ENCODE data around the gene CHADL. TPM values are rescaled to one million over a fixed set of nuclear protein-coding genes. Genes with fewer than 3 reads are reported as not detected.

Gene CHADL
- polyA plus RNA-seq, 1 donor from 2014 or later = 0.63 TPM

DNA sequence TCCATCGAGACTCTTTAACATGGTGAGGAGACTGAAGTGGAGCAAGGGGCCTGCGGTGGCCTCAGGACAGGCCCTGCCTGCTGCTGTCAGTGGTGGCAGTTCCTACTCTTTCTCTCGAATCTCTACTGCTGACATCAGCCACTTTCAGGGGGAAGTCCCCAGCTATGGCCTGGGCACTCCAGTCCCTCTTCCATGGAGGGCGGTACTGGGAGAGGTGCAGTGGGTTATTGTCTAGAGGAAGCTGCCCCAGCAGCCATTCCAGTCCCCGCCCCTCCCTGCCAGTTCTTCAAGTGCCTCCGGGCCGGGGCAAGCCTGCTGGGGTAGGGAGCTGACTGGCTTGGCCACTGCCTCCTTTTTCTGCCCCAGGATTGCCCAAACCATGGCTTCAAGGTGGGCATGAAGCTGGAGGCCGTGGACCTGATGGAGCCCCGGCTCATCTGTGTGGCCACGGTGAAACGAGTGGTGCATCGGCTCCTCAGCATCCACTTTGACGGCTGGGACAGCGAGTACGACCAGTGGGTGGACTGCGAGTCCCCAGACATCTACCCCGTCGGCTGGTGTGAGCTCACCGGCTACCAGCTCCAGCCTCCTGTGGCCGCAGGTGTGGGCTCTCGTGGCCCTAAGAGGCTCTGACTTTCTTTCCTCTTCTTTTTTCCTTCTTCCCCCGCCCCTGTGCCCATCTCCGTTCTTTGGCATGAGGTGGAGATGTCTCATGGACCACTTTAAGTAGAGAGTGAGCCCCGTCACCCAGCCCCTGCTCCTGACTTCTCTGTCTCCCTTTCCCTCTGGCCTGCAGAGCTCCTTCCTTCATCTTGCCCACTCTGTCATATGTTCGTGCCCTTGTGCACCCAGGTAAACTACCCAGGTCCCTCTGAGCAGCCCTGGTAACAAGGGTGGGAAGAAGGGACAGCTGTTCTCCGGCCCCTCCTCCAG lies 13.7 kb downstream of the CHADL start:
- no peaks in the 10 kb centered on the region for H3K9me3 Mint-ChIP-seq
- peaks cover 8% of the 10 kb centered on the region for H3K36me3 Mint-ChIP-seq
- H3K4me3 Mint-ChIP-seq = no peak overlapping the region
- no peaks in the 10 kb centered on the region for H3K4me1 Mint-ChIP-seq
- H3K27ac Mint-ChIP-seq = peak overlapping the region in 1 of 3 donors; percentile 47
- no peaks in the 10 kb centered on the region for H3K27me3 Mint-ChIP-seq

DNA sequence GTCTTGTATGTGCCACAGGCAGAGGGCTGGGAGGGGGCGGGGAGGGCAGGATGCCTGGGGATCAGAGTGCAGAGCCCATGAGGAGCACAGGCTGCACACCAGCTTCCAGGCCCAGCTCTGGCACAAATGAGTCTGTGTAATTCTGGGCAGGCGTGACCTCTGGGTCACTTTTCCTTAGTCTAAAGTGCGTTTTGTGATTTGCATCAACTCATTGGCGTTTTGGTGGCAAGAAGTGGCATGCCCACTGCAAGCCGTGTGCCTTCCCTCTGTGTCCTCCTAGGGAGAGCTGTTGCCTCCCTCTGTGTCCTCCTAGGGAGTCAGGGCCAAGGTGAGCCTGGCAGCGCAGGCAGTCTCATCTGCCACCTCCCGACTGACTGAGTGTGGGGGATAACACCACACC lies 17.2 kb downstream of the CHADL start:
- Mint-ChIP-seq H3K36me3 (peaks cover 9% of the 10 kb centered on the region), H3K27ac (no peak overlapping the region), H3K9me3 (no peaks in the 10 kb centered on the region), H3K4me1 (no peaks in the 10 kb centered on the region), H3K4me3 (no peak overlapping the region), H3K27me3 (no peaks in the 10 kb centered on the region)

DNA sequence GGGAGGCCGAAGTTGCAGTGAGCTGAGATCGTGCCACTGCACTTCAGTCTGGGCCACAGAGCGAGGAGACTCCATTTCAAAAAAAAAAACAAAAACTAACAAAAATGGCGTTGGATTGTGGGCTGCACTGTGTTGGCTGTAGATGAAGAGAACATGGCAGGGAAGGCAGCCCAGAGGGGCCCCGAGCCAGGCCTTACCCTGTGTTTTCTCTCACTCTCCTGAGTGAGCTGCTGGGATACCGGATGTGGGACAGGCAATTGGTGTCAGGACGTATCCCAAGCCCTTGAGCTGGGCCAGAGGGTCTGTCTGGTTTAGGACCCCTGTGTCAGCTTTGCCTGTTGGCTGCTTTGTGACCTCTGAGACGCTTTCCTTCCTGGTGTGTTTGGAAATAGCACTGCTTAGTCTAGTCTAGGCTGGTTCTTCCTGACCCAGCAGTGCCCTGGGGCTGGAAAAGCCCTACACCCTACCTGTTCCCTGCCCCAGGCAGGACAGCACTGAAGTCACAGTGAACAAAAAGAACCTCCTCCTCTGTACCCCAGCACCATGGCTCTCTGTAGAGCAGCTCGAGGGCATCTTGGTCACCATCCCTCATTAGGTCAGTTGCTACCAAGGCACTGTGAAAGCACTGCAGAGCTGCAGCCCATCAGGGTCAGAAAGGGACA lies 17.8 kb downstream of the CHADL start:
- no peaks in the 10 kb centered on the region for H3K27me3 Mint-ChIP-seq
- no peaks in the 10 kb centered on the region for H3K9me3 Mint-ChIP-seq
- H3K27ac Mint-ChIP-seq = no peak overlapping the region
- no peak overlapping the region for H3K4me3 Mint-ChIP-seq
- H3K4me1 Mint-ChIP-seq = peaks cover under 1% of the 10 kb centered on the region in 3 donors
- peaks cover 9% of the 10 kb centered on the region for H3K36me3 Mint-ChIP-seq

DNA sequence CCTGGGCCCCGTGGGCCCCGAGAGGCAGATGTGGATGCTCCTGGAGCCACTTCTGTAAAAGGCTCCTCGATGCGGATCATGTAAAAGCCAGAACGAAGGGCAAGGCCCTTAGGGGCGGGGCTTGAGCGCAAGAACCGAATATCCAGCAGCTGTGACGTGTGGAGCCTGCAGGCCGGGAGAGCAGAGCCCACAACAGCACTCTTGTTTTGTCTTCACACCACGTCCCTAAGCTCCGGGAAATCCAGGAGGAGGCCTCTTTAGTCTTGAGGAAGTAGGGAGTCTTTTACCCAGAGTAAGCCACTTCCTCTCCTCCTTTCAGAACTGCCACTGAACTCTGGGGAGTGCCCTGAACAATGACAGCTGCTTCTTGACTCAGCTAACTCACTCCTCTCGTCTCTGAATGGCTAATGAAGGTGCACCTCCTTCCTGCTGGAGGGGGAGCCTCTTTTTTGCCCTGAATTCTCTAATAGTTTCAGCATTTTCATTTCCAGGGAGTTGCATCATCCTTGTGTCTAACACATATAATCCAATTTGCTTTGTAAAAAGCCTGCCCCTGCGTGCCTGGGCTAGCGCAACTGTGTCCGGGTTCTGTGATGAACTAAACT lies 23.1 kb downstream of the CHADL start:
- H3K4me1 Mint-ChIP-seq = peaks cover 9 to 18% (median 10%) of the 10 kb centered on the region in 3 donors
- no peaks in the 10 kb centered on the region for H3K9me3 Mint-ChIP-seq
- no peaks in the 10 kb centered on the region for H3K27me3 Mint-ChIP-seq
- H3K36me3 Mint-ChIP-seq = peaks cover 7% of the 10 kb centered on the region
- H3K27ac Mint-ChIP-seq = peak overlapping the region; percentile 4 to 76 (median 52)
- peak overlapping the region in 3 of 4 donors; percentile 69 to 88 (median 86) for H3K4me3 Mint-ChIP-seq

DNA sequence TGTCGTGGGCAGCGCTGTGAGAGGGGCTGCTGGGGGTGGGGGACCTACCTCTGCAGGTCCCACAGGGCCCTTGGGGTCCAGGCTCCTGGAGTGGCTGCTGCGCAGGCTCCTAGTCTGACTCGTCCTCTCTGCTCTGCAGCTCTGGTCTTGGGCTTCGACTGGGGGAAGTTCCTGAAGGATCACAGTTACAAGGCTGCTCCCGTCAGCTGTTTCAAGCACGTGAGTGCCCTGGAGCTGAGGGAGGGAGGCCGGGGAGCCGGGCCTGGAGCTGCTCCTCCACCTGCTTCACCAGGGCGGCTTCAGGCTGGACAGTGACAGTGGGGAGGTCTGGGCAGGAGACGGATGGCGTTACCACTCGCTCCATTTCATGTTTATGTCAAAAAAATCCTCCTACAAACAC lies 23.7 kb downstream of the CHADL start:
- Mint-ChIP-seq H3K36me3 (peaks cover 7% of the 10 kb centered on the region), H3K4me1 (peaks cover 9 to 18% (median 10%) of the 10 kb centered on the region in 3 donors), H3K27ac (peak overlapping the region in 1 of 3 donors; percentile 52), H3K27me3 (no peaks in the 10 kb centered on the region), H3K9me3 (no peaks in the 10 kb centered on the region), H3K4me3 (peak overlapping the region in 1 of 4 donors; percentile 86)

DNA sequence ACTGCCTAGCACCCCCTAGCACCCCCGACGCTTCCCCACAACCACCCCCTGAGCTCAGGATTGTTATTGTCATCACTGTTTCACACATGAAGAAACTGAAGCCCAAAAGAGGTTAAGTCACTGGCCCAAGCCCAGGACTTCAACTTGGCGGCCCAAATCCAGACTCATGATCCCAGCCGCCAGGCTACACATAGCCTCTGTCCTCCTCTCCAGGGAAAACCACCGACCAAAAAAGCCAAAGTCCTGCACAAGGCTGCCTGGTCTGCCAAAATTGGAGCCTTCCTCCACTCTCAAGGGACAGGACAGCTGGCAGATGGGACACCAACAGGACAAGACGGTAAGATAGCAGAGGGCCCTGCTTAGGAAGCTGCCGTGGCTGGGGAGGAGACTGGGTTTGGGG lies 24.8 kb downstream of the CHADL start:
- no peak overlapping the region for H3K27ac Mint-ChIP-seq
- H3K9me3 Mint-ChIP-seq = no peaks in the 10 kb centered on the region
- H3K4me1 Mint-ChIP-seq = peaks cover 9 to 18% (median 10%) of the 10 kb centered on the region in 3 donors
- no peak overlapping the region for H3K4me3 Mint-ChIP-seq
- peaks cover 7% of the 10 kb centered on the region for H3K36me3 Mint-ChIP-seq
- no peaks in the 10 kb centered on the region for H3K27me3 Mint-ChIP-seq

DNA sequence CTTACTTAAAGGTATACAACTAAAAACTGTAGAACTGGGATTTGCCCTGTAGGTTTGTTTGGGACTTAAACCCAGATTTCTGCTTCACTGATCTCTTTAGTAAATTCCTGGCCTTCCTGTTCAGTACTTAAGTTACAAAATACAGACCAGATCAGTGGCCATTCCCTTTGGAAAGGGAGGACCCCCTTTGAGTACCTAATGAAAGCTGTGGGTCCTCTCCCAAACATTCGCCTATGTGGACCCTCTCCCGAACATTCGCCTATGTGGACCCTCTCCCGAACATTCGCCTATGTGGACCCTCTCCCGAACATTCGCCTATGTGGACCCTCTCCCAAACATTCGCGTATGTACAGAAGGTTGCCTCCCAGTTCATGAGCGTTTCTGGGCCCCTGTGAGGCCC lies 25.3 kb downstream of the CHADL start:
- Mint-ChIP-seq H3K27ac (no peak overlapping the region), H3K27me3 (no peaks in the 10 kb centered on the region), H3K9me3 (no peaks in the 10 kb centered on the region), H3K4me3 (no peak overlapping the region), H3K4me1 (peaks cover 10 to 20% (median 10%) of the 10 kb centered on the region in 3 donors), H3K36me3 (peaks cover 5% of the 10 kb centered on the region)

DNA sequence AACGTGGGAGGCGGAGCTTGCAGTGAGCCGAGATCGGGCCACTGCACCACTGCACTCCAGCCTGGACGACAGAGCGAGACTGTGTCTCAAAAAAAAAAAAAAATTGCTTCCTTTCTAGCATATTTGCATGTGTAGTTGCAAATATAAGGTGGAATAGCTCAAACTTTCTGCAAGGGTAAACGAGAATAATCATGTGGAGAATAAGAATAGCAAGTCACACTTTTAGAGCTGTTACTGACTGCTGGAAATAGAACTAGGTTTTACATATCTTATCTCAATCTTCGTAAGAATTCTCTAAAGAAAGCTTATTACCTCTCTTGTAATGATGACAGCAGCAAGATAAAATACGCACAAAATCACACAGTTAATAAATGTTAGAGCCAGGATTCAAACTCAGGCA lies 34.0 kb downstream of the CHADL start:
- Mint-ChIP-seq H3K27me3 (peaks cover 4% of the 10 kb centered on the region), H3K9me3 (no peaks in the 10 kb centered on the region), H3K4me3 (peak overlapping the region; percentile 66 to 91 (median 88)), H3K4me1 (peaks cover 22 to 34% (median 24%) of the 10 kb centered on the region in 3 donors), H3K27ac (peak overlapping the region in 1 of 3 donors; percentile 34), H3K36me3 (no peaks in the 10 kb centered on the region)

DNA sequence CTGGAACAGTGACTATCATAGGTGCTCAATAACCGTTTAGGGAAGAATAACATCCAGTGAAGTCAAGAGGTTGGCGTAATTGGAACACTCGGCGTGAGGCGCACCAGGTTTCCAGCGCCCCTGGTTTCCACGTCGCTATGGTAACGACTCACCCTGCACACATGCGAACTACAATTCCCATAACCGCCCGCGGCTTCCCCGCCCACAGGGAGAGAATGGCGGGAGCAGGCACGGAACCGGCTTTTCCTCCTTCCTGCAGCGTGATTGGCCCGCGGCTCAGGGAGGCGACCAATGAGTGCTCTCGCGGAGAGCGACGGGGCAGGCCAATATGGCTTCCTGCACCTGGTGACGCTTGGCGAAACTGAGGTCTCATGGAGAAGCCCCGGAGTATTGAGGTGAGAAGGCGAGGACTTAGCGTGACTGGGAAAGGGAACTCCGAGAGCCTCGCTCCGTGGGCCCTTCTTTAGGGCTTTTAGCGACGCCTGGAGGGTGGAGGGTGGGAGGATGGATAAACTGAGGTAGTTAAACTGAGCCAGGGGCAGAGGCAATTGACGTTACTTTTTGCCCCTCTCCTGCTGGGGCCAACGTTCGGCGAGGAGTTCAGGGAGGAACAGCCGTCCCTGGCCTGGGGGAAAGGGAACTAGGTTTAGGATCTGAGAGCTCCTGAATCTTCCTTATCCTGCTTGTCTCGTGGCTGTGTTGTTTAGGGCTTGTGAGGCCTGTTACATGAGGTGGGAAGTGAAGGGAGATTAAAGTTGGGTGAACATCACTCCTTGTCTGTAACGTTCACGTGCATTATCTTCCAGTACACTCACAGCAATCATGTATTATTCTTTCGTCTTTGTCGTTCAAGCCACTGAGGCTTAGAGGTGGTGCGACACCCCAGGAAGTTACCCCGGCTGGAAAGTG lies 35.5 kb downstream of the CHADL start, which contains the start of gene L3MBTL2:
L3MBTL2 (plus strand) TSS at position 321 of the 909 bp plus-strand sequence; CDS start at position 372, 51 bp downstream.
- Mint-ChIP-seq H3K27me3 (peaks cover 6% of the 10 kb centered on the region), H3K4me1 (peaks cover 22 to 34% (median 22%) of the 10 kb centered on the region in 3 donors)

DNA sequence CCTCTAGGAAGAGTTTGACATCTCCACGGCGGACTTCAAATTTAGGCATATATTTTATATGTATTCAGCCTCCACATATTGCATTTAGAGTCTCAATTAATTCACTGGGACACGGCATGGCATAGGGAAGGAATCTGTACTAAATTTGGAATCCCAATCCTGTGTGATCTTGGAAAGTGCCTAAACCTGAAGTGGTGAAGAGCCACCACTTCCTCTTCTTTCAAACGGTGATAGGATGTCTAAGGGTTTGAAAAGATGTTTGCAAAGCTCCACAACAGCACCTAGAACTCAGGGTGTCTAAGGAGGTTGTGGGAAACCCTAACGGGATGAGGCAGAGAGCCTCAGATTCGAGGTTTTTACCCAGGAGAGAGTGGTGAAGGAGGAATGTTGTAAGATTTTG lies 36.7 kb downstream of the CHADL start:
- H3K4me3 Mint-ChIP-seq = peak overlapping the region in 2 of 4 donors; percentile 37 to 51
- H3K9me3 Mint-ChIP-seq = no peaks in the 10 kb centered on the region
- peaks cover 17 to 32% (median 22%) of the 10 kb centered on the region in 3 donors for H3K4me1 Mint-ChIP-seq
- peak overlapping the region; percentile 22 to 80 (median 67) for H3K27ac Mint-ChIP-seq
- peaks cover 6% of the 10 kb centered on the region for H3K27me3 Mint-ChIP-seq
- no peaks in the 10 kb centered on the region for H3K36me3 Mint-ChIP-seq

More for the DNA sequence above, 35.5 kb downstream of the CHADL start, which contains the start of gene L3MBTL2:
- Mint-ChIP-seq H3K4me3 (peak within 1 kb of the TSS; percentile 87 to 97 (median 94)), H3K27ac (peak within 1 kb of the TSS; percentile 69 to 95 (median 94)), H3K9me3 (no peaks in the 10 kb centered on the region), H3K36me3 (no peaks in the 10 kb centered on the region)

DNA sequence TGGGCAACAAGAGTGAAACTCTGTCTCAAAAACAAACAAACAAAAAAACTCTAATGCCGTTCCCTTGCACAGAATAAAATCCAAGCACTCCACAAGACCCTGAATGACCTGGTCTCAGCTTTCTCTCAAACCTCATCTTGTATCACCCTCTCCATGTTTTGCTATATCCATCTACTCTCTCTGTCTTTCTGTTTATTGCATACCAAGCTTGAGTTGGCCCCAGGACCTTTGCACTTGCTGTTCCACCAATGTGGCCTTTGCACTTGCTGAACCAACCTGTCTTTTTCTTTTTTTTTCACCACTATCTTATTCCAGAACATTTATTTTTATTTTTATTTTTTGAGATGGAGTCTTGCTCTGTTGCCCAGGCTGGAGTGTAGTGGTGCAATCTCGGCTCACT lies 37.6 kb downstream of the CHADL start:
- peaks cover 6% of the 10 kb centered on the region for H3K27me3 Mint-ChIP-seq
- peaks cover 17 to 33% (median 24%) of the 10 kb centered on the region in 3 donors for H3K4me1 Mint-ChIP-seq

DNA sequence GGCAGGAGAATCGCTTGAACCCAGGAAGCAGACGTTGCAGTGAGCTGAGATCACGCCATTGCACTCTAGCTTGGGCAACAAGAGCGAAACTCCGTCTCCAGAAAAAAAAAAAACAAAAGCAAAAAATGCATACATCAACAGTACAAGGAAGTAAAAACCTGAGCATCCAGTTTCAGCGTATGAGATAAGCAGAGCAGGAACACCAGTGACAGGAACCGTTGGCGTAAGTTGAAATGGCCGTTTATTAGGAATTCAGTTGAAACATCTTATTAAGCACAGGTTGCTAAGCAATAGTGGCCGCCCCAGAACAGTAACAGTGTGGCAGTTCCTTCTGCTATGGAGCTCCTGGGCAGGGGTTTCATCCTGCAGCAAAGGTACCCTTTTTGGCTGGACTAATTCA lies 39.6 kb downstream of the CHADL start:
- H3K27ac Mint-ChIP-seq = no peak overlapping the region
- H3K9me3 Mint-ChIP-seq = no peaks in the 10 kb centered on the region
- no peaks in the 10 kb centered on the region for H3K36me3 Mint-ChIP-seq
- peak overlapping the region in 1 of 4 donors; percentile 25 for H3K4me3 Mint-ChIP-seq
- peaks cover 21 to 24% (median 21%) of the 10 kb centered on the region in 3 donors for H3K4me1 Mint-ChIP-seq
- H3K27me3 Mint-ChIP-seq = peaks cover 6% of the 10 kb centered on the region

More for the DNA sequence above, 37.6 kb downstream of the CHADL start:
- peak overlapping the region in 1 of 3 donors; percentile 67 for H3K27ac Mint-ChIP-seq
- peak overlapping the region in 1 of 4 donors; percentile 33 for H3K4me3 Mint-ChIP-seq
- no peaks in the 10 kb centered on the region for H3K36me3 Mint-ChIP-seq
- no peaks in the 10 kb centered on the region for H3K9me3 Mint-ChIP-seq

DNA sequence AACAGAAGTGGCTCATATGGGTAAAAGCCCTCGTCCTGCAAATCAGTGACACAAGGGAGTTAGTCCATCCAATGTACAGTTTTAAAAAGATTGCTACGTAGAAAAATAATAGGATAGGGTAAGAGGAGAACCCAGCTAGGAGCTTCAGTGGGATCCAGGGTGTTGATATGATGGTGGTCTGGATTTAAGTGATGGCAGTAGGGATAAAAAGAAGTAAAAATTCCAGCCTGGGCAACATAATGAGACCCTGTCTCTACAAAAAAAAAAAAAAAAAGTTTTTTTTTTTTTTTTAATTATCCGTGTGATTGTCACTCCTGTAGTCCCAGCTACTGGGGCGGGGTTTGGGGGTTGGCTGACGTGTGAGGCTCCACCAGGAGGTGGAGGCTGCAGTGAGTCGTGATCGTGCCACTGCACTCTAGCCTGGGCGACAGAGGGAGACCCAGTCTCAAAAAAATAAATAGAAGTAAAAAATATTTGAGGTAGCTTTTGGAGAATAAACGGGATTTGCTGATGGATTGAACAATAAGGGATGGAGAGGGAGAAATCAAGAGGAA lies 42.6 kb downstream of the CHADL start:
- Mint-ChIP-seq H3K36me3 (no peaks in the 10 kb centered on the region), H3K27ac (peak overlapping the region in 1 of 3 donors; percentile 3), H3K4me1 (peaks cover 9 to 12% (median 10%) of the 10 kb centered on the region in 3 donors), H3K4me3 (peak overlapping the region; percentile 81 to 96 (median 90)), H3K9me3 (no peaks in the 10 kb centered on the region), H3K27me3 (peaks cover 2% of the 10 kb centered on the region)

Measured in IgD-negative memory B cell (primary cell).